Body of pancreas (tissue), 4 donors: ENCODE measurements around the gene HNRNPM. TPM values are rescaled to one million over a fixed set of nuclear protein-coding genes. Genes with fewer than 3 reads are reported as not detected.
"Not testable (repeated sequence)": the region's sequence is repeated elsewhere in the genome, so short reads cannot be mapped to it uniquely, and the experiment has no call there.

Experiments
- ATAC-seq: fragments of 150-250 bp; one replicate; pipeline ENCODE4 v1.9.1; 2016
- DNase-seq, 4 donors: peaks; one replicate each; pipeline ENCODE4 v3.0.0-alpha.2; 2019
- H3K27ac ChIP-seq, 4 donors: fragments of 200-600 bp; sonication (generic); 1 replicate in 3 of 4; 2 replicates in 1 of 4; pipeline versions ENCODE4 v1.5.1 to v1.6.1; 2016 to 2019; ENCODE audit warnings: mild to moderate bottlenecking in 1 of 4, mixed read lengths in 1 of 4, moderate library complexity in 1 of 4
- H3K27me3 ChIP-seq, 2 donors: fragments of 200-600 bp; sonication (generic); one replicate each; pipeline ENCODE4 v1.6.0; 2016; ENCODE audit warnings: mild to moderate bottlenecking in 1 of 2
- H3K36me3 ChIP-seq, 2 donors: fragments of 200-600 bp; sonication (generic); replicated peaks in 1 of 2; 2 replicates each; pipeline ENCODE4 v1.5.1; 2016; ENCODE audit warnings: low read depth in 2 of 2; ENCODE audit not compliant: insufficient read depth in 1 of 2
- H3K4me1 ChIP-seq: fragments of 200-600 bp; sonication (generic); one replicate; pipeline ENCODE4 v1.6.0; 2016
- H3K4me3 ChIP-seq, 2 donors: fragments of 200-600 bp; sonication (generic); 1 replicate in 1 of 2; 2 replicates in 1 of 2; pipeline ENCODE4 v1.5.1; 2016 to 2019
- H3K9me3 ChIP-seq, 3 donors: fragments of 200-600 bp; sonication (generic); 1 replicate in 2 of 3; 2 replicates in 1 of 3; pipeline ENCODE4 v1.5.1; 2016
- POLR2A ChIP-seq, 3 donors: fragments of 450-650 bp; IDR thresholded peaks; one replicate each; pipeline ENCODE4 v1.6.1; 2016; ENCODE audit warnings: antibody characterized with exemption in 3 of 3, mild to moderate bottlenecking in 2 of 3
- WGBS, 2 donors: methylation state at CpG; one replicate each; pipeline ENCODE4 v1.1.5; 2017; 5-methylcytosine and 5-hydroxymethylcytosine counted together
- intact Hi-C: fragments of 100-400 bp; cut with DNase I; formaldehyde crosslinking; loops from one replicate; pipeline ENCODE4 v1.15.1; 2023
- total RNA-seq, 2 donors: library from RNA; depleted of rRNA; stranded (reverse); fragments of >200 nt; gene quantifications; one replicate each; pipeline ENCODE4 v1.1.0, GENCODE V29; 2016
- TF ChIP-seq, protein P1 (sequence below), 7 experiments: fragments of 450-650 bp in 4 of 7; fragments of 200-600 bp in 3 of 7; sonication (generic) in 3 of 7; IDR thresholded peaks; one replicate each; pipeline ENCODE4 v1.5.1; 2016 to 2019; ENCODE audit warnings: antibody characterized with exemption in 7 of 7

Gene HNRNPM
- total RNA-seq, 2 donors from 2014 or later, result 64.9 to 146 TPM

DNA sequence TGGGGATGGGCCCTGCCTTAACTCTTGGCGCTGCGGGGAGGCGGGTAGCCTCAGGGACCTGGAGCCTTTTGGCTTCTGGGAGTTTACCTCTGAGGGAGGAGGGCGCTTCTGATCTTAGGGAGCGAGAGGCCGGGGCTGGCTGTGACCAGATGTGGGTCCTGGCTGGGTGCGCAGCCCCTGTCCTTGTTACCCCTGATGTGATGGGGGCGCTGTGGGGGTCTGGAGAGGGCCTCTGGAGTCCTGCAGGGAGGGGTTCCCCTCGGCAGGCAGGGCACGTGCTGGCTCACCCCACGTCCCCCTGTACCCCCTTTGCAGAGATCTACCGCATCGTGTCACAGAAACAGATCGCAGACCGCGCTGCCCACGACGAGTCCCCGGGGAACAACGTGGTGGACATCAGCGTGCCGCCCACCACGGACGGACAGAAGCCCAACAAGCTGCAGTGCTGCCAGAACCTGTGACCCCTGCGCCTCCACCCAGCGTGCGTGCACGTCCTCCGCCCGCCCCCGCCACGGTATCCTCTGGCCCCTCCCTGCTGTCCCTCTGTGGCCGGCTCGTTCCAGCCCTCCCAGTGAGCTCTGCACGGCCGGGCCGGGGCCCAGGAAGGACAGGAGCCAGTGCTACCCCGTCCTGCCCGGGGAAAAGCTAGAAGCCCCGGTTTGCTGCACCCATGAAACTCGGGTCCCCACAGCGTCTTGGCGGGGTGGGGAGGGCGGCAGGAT, 41.5 kb upstream of the HNRNPM start:
- intact Hi-C loops, result loop anchor here (10.0 kb wide), 1 partner anchor 102 kb away; the partner anchor contains the start of gene PRAM1
- Histone ChIP-seq H3K36me3 (peaks cover 6 to 12% of the 10 kb centered on the region in 2 donors), H3K4me1 (peaks cover 12% of the 10 kb centered on the region), H3K27me3 (no peaks in the 10 kb centered on the region), H3K27ac (no peak overlapping the region), H3K4me3 (no peak overlapping the region), H3K9me3 (no peaks in the 10 kb centered on the region)
- TF ChIP-seq, protein P1, sequence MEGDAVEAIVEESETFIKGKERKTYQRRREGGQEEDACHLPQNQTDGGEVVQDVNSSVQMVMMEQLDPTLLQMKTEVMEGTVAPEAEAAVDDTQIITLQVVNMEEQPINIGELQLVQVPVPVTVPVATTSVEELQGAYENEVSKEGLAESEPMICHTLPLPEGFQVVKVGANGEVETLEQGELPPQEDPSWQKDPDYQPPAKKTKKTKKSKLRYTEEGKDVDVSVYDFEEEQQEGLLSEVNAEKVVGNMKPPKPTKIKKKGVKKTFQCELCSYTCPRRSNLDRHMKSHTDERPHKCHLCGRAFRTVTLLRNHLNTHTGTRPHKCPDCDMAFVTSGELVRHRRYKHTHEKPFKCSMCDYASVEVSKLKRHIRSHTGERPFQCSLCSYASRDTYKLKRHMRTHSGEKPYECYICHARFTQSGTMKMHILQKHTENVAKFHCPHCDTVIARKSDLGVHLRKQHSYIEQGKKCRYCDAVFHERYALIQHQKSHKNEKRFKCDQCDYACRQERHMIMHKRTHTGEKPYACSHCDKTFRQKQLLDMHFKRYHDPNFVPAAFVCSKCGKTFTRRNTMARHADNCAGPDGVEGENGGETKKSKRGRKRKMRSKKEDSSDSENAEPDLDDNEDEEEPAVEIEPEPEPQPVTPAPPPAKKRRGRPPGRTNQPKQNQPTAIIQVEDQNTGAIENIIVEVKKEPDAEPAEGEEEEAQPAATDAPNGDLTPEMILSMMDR (IDR thresholded peaks at IDR 0.05), result no peak
- no peak for TF ChIP-seq POLR2A (IDR thresholded peaks at IDR 0.05)
- DNase-seq, result no peak
- 87 to 92% methylated on average over 15 to 33 of the region's 44 CpGs for WGBS, 2 donors
- no peak for ATAC-seq

DNA sequence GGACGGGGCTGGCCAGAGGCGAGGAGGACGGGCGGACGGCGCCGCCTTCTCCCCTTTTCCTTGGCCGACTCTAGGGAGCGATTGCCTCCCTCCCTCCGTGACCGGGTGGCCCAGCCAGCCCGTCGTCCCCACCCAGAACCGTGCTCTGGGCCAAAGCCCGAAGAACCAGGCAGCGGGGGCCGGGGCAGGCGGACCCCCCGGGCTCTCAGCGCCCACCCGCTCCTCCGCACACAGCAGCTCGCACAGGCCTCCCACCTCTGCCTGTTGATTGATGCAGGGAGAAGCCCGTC, 41.0 kb upstream of the HNRNPM start:
- DNase-seq (no peak), ATAC-seq (no peak)
- TF ChIP-seq, protein P1 (IDR thresholded peaks at IDR 0.05), result no peak
- no peak for TF ChIP-seq POLR2A (IDR thresholded peaks at IDR 0.05)
- peaks cover 6 to 12% of the 10 kb centered on the region in 2 donors for H3K36me3 ChIP-seq
- WGBS, 2 donors, result 86 to 94% methylated on average over 16 to 23 of the region's 24 CpGs
- peaks cover 8% of the 10 kb centered on the region for H3K4me1 ChIP-seq
- H3K9me3 ChIP-seq, result no peaks in the 10 kb centered on the region
- H3K27me3 ChIP-seq, result no peaks in the 10 kb centered on the region
- H3K4me3 ChIP-seq, result no peak overlapping the region
- intact Hi-C loops, result loop anchor here (10.0 kb wide), 1 partner anchor 101 kb away; the partner anchor contains the start of gene PRAM1
- H3K27ac ChIP-seq, result no peak overlapping the region

DNA sequence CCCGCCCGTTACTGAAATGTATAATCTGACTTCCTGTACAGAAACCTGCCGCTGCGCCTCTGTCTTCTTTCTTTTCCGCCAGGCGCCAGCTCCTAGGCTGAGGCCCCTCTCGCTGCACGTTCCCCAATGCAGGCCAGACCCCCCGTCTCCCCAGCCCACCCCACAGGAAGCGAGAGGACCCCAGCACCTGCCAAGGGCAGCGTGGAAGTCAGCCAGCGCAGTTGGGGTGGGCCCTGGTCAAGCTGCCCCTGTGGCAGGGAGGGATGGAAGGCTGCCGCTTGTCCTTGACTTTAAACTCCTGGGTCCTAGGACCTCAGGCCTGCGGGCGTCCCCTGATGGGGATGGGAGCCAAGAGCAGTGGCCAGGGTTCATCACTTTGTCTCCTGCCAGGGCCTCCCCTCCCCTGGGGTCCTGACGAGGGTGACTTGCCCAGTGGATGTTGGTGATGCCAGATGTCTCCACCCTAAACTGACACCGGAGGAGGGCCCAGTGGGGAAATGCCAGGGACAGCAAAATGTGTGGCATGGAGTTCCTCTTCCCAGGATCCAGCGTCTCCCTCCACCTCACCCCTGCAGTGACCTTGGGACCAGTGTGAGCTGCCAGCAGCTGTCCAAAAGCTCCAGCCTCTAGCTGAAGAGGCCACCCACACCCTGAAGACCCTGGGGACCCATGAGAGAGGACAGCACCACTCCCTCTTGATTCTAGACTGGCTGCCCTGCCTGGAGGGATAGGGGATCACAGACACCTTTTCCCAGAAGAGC, 40.2 kb upstream of the HNRNPM start:
- 77 to 94% methylated on average over 10 to 18 of the region's 18 CpGs for WGBS, 2 donors
- ATAC-seq (no peak), DNase-seq (peak in 2 of 4 donors; percentile 36 to 55)
- intact Hi-C loops, result loop anchor here (10.0 kb wide), 1 partner anchor 100 kb away; the partner anchor contains the start of gene PRAM1
- H3K9me3 ChIP-seq, result no peaks in the 10 kb centered on the region
- no peak for TF ChIP-seq POLR2A (IDR thresholded peaks at IDR 0.05)
- TF ChIP-seq, protein P1 (IDR thresholded peaks at IDR 0.05), result no peak
- peaks cover 6 to 12% of the 10 kb centered on the region in 2 donors for H3K36me3 ChIP-seq
- no peaks in the 10 kb centered on the region for H3K27me3 ChIP-seq
- no peak overlapping the region for H3K4me3 ChIP-seq
- peaks cover 8% of the 10 kb centered on the region for H3K4me1 ChIP-seq
- peak overlapping the region in 2 of 4 donors; percentile 14 to 47 for H3K27ac ChIP-seq

DNA sequence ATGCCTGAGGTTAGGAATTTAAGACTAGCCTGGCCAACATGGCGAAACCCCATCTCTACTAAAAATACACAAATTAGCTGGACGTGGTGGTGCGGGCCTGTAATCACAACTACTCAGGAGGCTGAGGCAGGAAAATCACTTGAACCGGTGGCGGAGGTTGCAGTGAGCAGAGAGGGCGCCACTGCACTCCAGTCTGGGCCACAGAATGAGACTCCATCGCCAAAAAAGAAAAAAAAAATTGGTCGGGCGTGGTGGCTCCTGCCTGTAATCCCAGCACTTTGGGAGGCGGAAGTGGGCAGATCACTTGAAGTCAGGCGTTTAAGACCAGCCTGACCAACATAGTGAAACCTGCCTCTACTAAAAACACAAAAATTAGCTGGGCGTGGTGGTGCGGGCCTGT, 34.1 kb upstream of the HNRNPM start:
- H3K4me3 ChIP-seq, H3K27ac ChIP-seq, ATAC-seq, intact Hi-C loops, H3K9me3 ChIP-seq, DNase-seq, H3K36me3 ChIP-seq, H3K27me3 ChIP-seq: not testable (repeated sequence)
- H3K4me1 ChIP-seq, result peaks cover 13% of the 10 kb centered on the region
- WGBS, 2 donors, result 87 to 93% methylated on average over 13 of the region's 13 CpGs
